NCI-H1048 (cell line): ENCODE measurements around the gene ST8SIA5.

Experiments used
- DNase-seq: peaks from one replicate; lab custom pipeline; 2025; lab: John Stamatoyannopoulos, UW

The ST8SIA5 gene

DNA sequence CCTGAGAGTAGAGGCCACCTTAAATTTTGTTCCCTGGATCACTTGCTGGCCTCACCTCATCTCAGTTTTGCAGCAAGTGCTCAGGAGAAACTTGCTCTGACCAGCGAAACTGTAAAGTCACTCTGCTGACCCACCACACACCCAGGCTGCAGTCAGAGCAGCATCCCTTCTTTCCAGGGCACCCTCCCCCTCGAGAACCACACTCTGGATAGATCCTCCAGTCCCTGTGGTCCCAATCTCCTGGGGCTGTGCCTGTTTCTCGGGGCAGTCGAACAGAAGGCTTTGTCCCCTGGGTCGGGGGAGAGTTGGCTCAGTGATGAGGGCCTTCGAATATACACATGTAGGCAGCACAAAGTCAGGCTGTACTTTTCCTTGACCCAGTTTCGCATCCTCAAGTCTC lies 18.4 kb downstream of the ST8SIA5 start:
- no peak for DNase-seq

DNA sequence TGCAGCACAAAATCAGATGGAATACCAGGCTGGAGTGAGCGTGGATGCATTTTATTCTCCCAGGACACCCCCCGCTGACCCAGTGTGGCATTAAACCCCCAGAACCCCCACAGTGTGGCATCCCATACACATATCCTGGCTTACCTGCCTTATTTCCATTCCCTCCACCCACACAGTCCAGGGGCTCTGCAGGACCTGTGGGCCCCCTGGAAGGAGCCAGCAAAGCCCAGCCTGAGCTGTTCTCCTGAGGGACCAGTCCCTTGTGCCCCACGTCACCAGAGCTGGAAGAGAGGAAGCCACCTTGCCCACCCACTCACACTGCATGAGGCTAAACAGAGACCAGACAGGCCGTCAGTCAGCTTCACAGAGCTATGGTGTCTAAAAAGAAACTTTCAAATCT lies 20.1 kb downstream of the ST8SIA5 start:
- DNase-seq: no peak

DNA sequence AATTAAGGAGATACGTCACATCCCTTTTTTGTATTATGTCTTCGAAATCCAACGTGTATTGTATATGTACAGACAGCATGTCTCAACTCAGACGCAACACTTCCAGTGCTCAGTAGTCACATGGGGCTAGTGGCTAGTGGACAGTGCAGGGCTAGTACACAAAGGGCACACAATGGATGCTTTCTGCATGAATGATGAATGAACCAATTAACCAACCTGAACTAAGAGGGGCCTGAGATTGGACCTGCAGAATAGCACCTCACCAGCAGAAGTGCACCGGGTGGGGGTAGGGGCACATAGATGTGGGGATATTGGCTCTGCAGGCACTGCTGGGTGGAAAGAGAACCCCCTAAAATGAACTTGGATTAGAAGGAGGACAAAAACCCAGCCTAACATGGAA lies 20.7 kb downstream of the ST8SIA5 start:
- DNase-seq: no peak

DNA sequence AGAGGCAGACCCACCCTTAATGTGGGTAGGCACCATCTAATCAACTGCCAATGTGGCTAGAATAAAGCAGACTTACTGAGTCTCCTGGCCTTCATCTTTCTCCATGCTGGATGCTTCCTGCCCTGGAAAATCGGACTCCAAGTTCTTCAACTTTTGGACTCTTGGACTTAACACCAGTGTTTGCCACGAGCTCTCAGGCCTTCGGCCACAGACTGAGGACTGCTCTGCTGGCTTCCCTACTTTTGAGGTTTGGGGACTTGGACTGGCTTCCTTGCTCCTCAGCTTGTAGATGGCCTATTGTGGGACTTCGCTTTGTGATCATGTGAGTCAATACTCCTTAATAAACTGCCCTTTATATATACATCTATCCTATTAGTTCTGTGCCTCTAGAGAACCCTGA lies 21.9 kb downstream of the ST8SIA5 start:
- DNase-seq: no peak

DNA sequence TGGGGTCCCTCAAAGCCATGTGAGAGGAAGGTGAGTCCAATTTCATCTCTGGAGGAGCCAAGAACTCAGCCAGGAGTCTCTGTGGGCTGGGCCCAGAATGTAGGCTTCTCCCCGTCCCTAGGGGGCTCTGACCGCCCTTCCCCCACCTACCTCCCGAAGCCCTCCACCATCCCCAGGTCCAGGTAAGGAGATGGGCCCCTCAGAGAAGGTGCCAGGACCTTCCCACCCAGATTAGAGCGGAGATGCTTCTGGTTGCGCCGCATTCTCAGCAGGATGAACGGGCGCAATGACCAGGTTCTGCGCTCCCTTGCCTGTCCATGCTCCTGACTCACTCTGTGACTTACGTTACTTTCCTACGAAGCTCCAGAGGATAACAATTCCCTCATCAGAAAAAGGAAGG lies 23.0 kb downstream of the ST8SIA5 start:
- no peak for DNase-seq

DNA sequence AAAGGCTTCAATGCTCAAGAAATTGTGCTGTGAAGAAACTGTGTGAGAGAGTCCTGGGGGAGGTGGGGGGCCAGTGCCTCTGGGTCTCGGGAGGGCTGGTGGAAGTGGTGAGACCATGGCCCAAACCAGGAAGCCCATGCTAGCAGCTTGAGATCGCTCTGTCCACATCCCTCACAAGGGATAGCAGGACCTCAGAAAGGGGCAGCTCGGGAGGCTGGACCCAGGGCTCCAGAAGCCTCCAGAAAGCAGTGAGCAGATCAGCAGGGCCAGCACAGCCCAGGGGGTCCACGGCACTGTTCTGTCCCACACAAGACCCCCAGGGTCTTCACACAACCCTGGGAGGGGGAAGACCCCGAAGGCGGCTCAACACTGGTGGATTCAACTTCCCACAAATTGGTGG lies 24.1 kb downstream of the ST8SIA5 start:
- no peak for DNase-seq

DNA sequence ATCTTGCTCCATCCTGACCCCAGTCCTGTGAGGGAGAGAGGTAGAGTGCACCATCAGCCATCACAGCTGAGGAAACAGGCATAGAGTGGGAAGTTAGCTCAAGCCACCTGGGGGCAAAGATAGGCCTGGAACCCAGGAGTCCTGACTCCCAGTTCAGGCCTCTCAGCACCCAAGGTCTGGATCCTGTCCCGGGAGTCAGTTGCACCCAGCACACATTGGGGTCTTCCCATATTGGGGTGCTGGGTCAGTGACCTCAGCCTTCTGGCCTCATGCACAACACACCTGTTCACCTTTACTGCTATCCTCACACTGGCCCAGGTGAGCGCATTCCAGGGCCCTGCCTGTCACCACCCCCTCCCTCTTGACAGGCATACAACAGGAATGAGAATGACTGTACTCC lies 24.7 kb downstream of the ST8SIA5 start:
- no peak for DNase-seq

DNA sequence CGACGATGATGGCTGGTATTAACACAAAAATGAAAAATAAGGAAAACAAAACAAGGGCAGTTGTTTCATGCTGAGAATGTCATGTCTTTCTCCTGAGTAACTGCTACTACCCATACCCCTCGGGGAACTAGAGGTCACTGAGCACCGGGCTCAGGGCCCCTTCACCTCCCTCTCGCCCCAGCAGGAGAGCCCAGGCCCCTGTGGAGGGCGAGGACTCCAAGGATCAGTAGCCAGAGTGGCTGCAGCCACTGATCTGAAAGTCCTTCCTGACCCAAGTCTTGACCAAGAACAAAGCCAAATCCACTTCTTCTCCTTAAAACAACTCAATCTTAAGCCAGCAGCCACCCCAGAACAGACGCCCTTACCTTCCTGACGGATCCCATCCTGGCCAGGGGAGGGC lies 25.5 kb downstream of the ST8SIA5 start:
- no peak for DNase-seq

DNA sequence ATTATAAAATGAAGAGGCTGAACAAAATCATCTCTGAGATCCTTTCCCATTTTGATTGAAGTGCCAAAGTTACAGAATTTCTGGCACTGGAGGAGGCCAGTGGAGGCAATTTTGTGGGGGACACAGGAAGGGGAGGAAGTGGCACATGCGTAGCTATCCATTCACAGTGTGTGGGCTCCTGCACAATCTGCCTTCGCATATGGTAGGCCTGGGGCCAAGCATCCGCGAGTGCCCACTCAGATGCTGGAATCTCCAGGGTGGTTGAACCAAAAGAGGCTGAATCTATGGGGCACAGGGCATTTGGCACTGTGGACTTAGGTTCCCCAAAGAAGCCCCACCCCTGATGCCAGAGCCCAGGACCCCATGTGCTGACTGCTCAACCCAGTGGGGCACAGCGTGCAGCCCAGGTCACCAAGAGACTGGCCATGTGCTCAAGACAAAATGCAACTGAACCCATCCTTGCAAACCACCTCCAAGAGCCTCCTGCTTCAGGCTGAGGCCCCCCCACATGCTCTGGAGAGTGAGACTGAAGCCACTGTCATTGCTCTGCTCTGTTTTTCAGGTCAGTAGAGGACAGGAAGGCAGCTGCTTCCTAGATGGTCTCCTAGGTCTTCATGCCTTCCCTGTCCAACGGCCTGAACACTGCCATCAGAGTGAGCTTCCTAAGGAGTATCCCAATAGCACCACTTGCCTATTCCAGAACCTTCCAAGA lies 28.5 kb downstream of the ST8SIA5 start:
- no peak for DNase-seq

DNA sequence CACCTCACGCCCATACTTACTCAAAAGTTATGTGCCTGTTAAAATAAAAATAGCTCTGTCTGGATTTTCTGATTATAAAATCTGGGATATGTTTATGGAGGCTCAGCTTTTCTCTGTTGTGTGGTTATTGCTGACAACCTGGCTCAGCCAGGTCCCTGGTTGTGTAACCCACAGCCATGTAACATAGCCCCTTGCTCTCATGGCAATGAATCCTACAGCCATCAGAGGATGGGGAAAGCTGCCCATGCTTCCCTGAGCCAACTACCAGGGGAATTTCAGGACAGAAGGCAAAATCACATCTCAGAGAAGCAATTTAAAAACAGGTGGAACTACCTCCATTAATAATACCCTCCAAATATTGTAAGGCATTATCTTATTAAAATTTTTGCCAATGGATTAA lies 29.7 kb downstream of the ST8SIA5 start:
- no peak for DNase-seq

DNA sequence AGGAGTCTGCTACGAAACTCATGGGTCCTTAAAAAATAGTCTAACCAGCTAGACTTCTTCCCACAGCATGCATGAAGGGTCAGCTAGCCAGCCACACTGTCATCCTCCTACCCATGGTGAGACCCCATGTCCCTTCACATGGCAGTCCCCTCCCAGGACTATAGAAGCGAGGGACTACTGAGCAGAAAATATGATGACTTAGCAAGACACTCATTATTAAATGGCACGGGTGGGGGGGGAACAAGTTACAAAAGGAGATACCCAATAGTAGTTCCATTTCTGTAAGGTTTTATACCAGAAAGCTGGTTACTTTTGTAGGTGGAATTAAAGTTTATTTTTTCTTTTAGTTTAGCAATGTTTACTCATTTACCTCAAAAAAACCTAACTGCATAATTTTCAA lies 31.5 kb downstream of the ST8SIA5 start:
- no peak for DNase-seq

DNA sequence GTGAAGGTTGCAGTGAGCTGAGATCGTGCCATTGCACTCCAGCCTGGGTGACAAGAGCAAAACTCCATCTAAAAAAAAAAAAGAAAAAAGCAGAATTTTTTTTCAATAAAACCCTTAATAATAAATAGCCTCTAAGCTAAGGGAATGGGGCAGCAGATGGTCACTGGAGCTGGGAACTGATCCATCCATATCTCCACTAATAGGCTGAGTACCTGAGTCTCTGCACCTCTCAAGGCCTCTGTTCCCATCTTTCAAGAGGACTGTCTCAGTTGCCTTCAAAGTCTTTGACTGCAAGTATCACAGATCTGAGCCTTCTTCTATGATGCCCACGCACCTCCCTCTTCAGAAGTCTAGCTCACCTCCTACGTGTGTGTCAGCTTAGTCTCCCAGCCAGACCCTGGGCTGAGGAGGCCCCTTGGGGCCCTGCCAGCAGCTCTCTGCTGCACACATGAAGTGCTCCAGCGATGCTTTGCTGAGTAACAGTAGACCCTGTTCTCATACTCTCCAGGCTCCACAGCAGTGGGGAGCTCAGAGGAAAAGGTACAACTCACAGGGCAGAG lies 32.9 kb downstream of the ST8SIA5 start:
- no peak for DNase-seq

DNA sequence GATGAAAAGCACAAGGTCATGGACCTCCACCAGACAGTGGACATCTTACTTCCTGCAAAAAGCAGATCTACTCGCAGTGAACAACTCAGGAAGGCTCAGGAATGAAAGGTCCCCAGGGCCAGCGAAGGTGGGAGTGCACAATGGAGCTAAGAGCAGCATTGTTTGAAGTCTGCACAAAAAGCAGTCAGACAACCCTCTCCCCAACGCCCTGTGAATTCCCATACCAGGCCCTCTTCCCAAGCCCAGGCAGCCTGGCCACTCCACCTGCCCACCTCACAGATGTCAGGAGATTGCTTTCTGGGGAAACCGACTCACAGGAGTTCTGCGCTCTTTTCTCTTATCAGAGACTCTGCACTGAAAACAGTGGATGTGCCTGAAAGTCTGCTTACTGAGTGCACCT lies 34.8 kb downstream of the ST8SIA5 start:
- DNase-seq: no peak

DNA sequence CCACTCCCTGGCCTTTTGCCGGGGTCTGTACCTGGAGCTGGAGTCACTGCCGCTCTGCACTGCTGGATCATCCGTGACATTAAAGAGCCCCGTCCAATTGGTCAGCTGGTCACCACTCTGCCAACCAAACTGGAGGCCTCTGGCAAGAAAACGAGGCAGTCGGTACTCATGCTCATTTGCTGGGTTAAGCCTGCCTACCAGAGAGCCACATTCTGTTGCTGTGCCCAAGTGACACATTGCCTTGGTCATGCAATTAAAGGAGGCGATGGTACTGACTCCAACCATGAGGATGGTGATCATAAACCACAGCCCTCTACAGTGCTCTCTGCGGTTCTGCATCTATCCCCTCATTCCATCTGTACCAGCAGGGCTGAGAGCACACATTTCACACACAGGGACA lies 35.5 kb downstream of the ST8SIA5 start:
- no peak for DNase-seq

DNA sequence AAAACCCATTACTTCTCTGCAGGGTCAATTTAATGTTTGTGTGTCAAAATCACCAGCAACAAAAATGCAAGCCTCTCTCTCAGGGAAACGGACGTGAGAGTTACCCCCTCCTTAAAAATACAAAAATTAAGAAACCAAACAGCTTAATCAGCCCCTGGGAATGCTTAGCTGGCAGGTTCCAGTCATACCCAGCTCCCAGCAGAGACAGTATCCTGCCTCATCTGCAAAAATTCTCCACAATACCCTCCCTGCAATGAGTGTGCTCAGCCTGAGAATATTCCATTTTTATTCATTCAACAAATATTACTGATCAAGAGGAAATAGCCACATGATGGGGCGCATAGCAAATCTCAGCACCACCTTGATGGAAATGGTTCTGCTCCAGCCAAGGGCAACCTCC lies 36.3 kb downstream of the ST8SIA5 start:
- no peak for DNase-seq

DNA sequence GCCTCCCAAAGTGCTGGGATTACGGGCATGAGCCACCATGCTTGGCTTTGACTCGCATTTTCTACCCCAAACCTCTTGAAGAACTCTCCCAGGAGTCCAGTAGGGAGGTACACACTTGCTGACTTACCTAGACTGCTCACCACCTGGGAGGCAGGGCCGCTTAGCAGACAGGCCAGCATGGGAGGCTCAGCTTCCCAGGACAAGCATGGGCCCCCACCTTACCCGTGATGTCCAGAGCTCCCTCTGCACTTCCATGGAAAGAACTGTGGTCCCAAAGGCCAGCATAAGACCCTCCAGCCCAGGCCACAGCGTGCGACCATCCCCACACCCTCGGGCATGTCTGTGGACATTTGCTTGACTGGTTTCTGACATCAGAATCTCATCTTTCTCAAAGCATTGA lies 36.8 kb downstream of the ST8SIA5 start:
- no peak for DNase-seq

DNA sequence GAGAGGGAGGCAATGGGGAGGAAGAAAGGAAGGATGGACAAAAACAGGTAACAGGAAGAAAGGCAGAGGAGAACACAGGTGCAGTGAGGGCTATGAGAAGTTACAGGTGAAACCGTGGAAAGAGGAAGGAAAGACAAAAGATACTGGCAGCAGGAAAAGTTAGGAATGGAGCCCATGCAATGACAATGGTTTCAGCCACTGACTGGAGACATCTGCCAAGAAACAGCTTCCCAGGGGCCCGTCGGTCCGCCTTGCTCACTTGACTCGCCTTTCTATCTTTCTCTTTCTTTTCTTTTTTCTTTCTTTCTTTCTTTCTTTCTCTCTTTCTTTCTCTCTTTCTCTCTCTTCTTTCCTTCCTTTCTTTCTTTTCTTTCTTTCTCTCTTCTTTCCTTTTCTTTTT lies 37.5 kb downstream of the ST8SIA5 start:
- no peak for DNase-seq

DNA sequence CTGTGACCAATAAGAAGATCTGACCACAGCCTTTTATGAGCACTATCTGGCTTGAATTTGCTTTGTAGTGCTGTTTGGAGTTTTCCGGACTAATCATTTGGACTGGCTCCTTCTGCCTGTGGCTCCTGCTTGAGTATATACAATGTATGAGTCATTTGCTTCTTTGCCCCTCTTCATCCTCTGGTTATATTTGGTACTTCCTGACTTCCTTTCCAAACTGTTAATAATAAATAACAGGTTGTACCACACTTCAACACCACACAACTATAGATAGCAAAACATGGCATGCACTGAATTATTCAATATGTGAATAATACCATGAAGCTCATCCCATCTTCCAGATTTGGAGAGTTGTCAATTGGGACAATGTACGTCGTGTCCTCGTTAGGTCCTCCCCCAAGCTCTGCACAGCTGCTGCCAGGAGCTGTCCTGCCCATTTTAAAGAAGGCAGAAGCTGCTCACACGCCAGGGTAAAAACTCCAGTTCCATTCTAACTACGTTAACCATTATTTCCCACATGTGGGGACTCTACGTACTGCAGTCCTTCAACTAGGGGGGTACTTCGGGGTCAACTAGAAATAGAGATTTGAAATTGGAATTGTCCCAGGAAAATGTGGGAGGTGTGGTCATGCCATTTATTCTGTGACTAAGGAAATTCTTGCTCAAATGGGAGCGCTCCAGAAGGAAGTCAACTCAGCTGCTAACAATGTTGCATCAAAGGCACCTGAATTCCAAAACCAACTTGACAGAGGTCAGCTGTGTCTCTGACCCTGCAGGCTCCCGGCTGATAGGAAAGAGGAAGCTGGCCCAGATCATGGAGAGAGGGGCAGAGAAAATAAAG lies 38.1 kb downstream of the ST8SIA5 start:
- DNase-seq: no peak

DNA sequence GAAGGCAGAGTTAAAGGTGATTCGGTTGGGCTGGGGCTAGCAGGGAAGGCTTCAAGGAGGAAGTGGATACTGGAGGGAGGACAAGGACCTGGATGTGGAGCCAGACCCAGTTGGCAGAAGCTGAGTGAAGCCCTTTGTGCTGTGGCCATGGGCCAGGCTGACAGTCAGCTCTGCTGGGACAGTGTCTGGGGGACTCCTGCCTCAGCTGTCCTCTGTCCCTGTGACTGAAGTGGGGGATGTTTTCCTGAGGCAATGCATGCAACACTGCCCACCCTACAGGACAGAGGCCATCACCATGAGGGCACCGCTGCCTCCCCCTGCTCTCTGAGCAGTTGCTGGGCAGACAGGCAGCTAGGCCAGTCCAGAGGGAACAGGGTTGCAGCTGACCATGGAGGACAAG lies 40.0 kb downstream of the ST8SIA5 start:
- DNase-seq: no peak

DNA sequence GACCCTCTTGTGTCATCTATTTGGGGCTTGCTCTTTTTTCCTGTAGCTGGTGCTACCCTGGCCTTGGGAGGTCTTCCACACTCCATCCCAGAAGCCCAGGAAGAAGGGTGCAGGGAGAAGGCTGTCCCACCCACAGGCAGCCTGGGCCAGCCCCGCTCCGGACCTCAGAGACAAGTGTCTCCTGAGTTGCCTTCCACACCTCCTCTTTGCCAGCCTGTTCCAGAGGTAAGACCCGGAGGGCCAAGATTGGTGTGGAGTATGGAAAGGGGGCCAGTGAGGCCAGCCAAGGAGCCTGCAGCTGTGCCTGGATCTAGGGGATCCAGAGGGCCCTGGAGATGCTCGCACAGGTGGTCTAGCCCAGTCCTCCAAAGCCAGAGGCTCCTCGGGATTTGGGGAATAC lies 40.5 kb downstream of the ST8SIA5 start:
- DNase-seq: no peak

DNA sequence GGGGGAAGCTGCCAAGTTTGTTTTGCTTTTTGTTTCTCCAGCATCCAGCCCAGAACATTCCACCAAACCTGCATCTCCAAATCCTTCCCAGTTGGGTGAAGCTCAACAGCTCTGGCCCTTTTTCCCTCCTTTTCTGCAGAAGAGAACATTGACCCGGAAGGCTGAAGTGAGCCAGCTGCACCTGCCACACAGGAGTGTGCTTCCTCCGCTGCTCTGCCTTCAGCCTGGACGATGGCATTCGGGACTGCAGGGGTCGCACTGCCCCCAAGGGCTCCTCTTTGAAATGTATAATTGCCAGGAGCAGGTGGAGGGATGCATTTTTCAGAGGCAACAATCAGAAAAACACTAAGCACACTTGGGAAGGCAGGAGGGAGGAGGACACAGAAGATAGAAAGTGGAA lies 41.8 kb downstream of the ST8SIA5 start:
- DNase-seq: no peak

DNA sequence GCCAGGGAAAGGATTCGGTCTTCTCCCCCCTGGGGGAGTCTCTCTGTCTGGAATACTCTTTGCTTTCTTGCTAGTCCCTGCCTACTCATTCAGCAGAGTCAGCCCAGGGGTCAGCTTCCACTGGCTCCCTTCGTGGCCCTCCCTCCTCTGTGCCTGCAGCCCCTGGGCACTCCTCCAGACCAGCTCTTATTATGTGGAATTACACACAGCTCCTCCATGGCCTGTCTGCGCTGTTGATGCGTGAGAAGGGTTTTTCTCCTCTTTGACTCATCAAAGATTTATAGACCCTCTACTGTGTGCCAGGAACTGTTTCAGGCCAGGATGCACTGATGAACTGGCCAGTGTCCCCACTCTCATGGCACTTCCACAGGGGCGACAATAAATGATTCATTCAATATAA lies 44.4 kb downstream of the ST8SIA5 start:
- no peak for DNase-seq

DNA sequence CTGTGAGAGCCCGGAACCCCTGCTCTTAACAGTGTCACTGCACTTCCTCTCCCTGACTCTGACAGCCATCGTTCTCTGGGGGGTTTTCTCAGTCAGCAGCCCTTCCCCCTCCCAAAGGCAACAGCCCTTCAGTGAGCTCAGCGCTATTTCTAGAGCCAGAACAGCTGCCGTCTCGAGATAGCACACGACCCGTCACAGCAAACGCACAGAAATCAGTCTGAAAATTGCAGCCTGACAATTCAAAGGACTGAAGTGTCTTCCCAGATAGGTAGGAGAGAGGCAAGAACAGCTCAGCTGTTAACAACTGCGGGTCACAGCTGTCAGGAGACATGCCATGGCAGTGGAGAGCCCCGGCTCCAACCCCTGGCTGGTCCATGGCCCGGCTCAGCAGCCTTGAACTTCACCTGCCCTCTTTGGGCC lies 45.4 kb downstream of the ST8SIA5 start:
- DNase-seq: no peak
